ENCODE measurements around the gene MRPL55.

GRCh38 chr1:228158151-228159007 is 49.3 kb upstream of the MRPL55 start:
- TF ChIP-seq RFX5 (IDR thresholded peaks at IDR 0.05; ENCODE audit: low read depth, low read length) (no peak), CTCF (conservative IDR thresholded peaks at IDR 0.05; ENCODE audit: low read depth, low read length) (no peak), POLR2A (IDR thresholded peaks at IDR 0.05; ENCODE audit: low read depth, low read length) (no peak), ELK1 (IDR thresholded peaks at IDR 0.05; ENCODE audit: borderline replicate concordance, low read depth, low read length) (no peak), RAD21 (IDR thresholded peaks at IDR 0.05; ENCODE audit: low read length) (no peak), SMC3 (IDR thresholded peaks at IDR 0.05; ENCODE audit: low read depth, low read length) (no peak), MAZ (IDR thresholded peaks at IDR 0.05; ENCODE audit: borderline replicate concordance, low read depth, low read length) (no peak), MXI1 (IDR thresholded peaks at IDR 0.05; ENCODE audit: borderline replicate concordance, low read depth, low read length) (no peak), CEBPB (IDR thresholded peaks at IDR 0.05; ENCODE audit: low read depth, low read length) (no peak), MAFK (IDR thresholded peaks at IDR 0.05; ENCODE audit: low read depth, low read length) (no peak), BHLHE40 (IDR thresholded peaks at IDR 0.05; ENCODE audit: low read depth, low read length) (no peak), FOS (IDR thresholded peaks at IDR 0.05; ENCODE audit: low read depth, low read length) (no peak), CHD1 (IDR thresholded peaks at IDR 0.05; ENCODE audit: low read depth, low read length) (no peak)
